ENCODE data around the gene PHB1.

GRCh38 chr17:49433000-49433694 is 18.5 kb upstream of the PHB1 start:
- TF ChIP-seq POLR2A (IDR thresholded peaks at IDR 0.05; ENCODE audit: low read depth, low read length) (no peak), POU2F2 (IDR thresholded peaks at IDR 0.05; ENCODE audit: low read depth, low read length) (no peak), POLR2AphosphoS5 (IDR thresholded peaks at IDR 0.05; ENCODE audit: low read depth, low read length) (no peak), TAF1 (IDR thresholded peaks at IDR 0.05; ENCODE audit: low read depth, low read length) (no peak), SPI1 (IDR thresholded peaks at IDR 0.05; ENCODE audit: low read depth, low read length) (no peak)
